ENCODE data around the gene KCNH4. TPM values are rescaled to one million over a fixed set of nuclear protein-coding genes. Genes with fewer than 3 reads are reported as not detected.

Gene KCNH4
- total and polyA plus RNA-seq, 2 of the 13 experiments (the other 11 are each of a cell fraction or from before 2014, with no cell fraction given) = 0.01 to 0.09 TPM

GRCh38 chr17:42166196-42166763 is 14.7 kb downstream of the KCNH4 start:
- Histone ChIP-seq H3K4me2 (ENCODE audit: low read depth, low read length) (no peak overlapping the region), H3K27me3 (ENCODE audit: control insufficient read depth in 1 of 2, insufficient read depth in 2 of 2, low read length in 2 of 2) (peaks cover 2 to 26% of the 10 kb centered on the region in 2 experiments; a peak in 4 of 5 replicates), H3K4me3 (replicated peaks in 1 of 3; ENCODE audit: insufficient read depth in 1 of 3, low read depth in 2 of 3, low read length in 3 of 3) (no peak overlapping the region), H2AFZ (ENCODE audit: low read length) (no peak overlapping the region), H3K36me3 (replicated peaks in 1 of 2; ENCODE audit: control insufficient read depth in 1 of 2, insufficient read depth in 2 of 2, low read length in 2 of 2) (no peaks in the 10 kb centered on the region), H3K27ac (ENCODE audit: extremely low read length, insufficient read depth, low read length) (no peak overlapping the region), H3K4me1 (ENCODE audit: insufficient read depth, low read length) (peaks cover 34% of the 10 kb centered on the region), H3K9me3 (ENCODE audit: low read length) (no peaks in the 10 kb centered on the region), H3K9ac (ENCODE audit: insufficient read depth, low read depth, low read length) (no peak overlapping the region), H3K79me2 (ENCODE audit: insufficient read depth, low read length) (no peaks in the 10 kb centered on the region), H4K20me1 (ENCODE audit: insufficient read depth, low read length) (no peaks in the 10 kb centered on the region)
- intact Hi-C loops (cut with micrococcal nuclease; ENCODE audit: unreplicated experiment) = no loop called here
- 75% methylated on average over 11 of the region's 19 CpGs for WGBS (ENCODE audit: low lambda C conversion rate)
- DNase-seq (ENCODE audit: low spot score) (no peak), ATAC-seq (no peak), FAIRE-seq (no peak)
- no TSS peak for BruUV-seq (replicated peaks)
- TF ChIP-seq ZNF672 (CRISPR knock-in tag; IDR thresholded peaks at IDR 0.05) (peak; percentile 93), ETV5 (CRISPR knock-in tag; IDR thresholded peaks at IDR 0.05; ENCODE audit: borderline replicate concordance) (no peak), ZFP36 (IDR thresholded peaks at IDR 0.05; ENCODE audit: borderline replicate concordance, low read depth, low read length, partially characterized antibody) (no peak)
- ChIA-PET POLR2A (no interaction called here), CTCF (ENCODE audit: low intra/inter-chr PET ratio, low total read pairs) (no interaction called here)
- in situ Hi-C loops (cut with HindIII; ENCODE audit: extremely low pct_ligation_motif_present, low pct_unique_long_range_greater_than_20kb) = no loop called here

- no peak overlapping the region for H2AFZ ChIP-seq (ENCODE audit: low read length)
- no TSS peak for BruUV-seq (replicated peaks)
- H3K9me3 ChIP-seq (ENCODE audit: low read length) = no peaks in the 10 kb centered on the region
- no peak overlapping the region for H3K27ac ChIP-seq (ENCODE audit: extremely low read length, insufficient read depth, low read length)
- FAIRE-seq (no peak), DNase-seq (ENCODE audit: low spot score) (no peak), ATAC-seq (no peak)
- in situ Hi-C loops (cut with HindIII; ENCODE audit: extremely low pct_ligation_motif_present, low pct_unique_long_range_greater_than_20kb) (no loop called here), intact Hi-C loops (cut with micrococcal nuclease; ENCODE audit: unreplicated experiment) (no loop called here)
- 54% methylated on average over 6 of the region's 6 CpGs for WGBS (ENCODE audit: low lambda C conversion rate)
- CTCF ChIA-PET (ENCODE audit: low intra/inter-chr PET ratio, low total read pairs) = no interaction called here
- no peak overlapping the region for H3K9ac ChIP-seq (ENCODE audit: insufficient read depth, low read depth, low read length)
- H3K79me2 ChIP-seq (ENCODE audit: insufficient read depth, low read length) = no peaks in the 10 kb centered on the region
- H3K4me3 ChIP-seq (replicated peaks in 1 of 3; ENCODE audit: insufficient read depth in 1 of 3, low read depth in 2 of 3, low read length in 3 of 3) = no peak overlapping the region
- no peak overlapping the region for H3K4me2 ChIP-seq (ENCODE audit: low read depth, low read length)
- POLR2A ChIA-PET = no interaction called here
- no peaks in the 10 kb centered on the region for H3K36me3 ChIP-seq (replicated peaks in 1 of 2; ENCODE audit: control insufficient read depth in 1 of 2, insufficient read depth in 2 of 2, low read length in 2 of 2)
- H4K20me1 ChIP-seq (ENCODE audit: insufficient read depth, low read length) = no peaks in the 10 kb centered on the region
- peaks cover 39% of the 10 kb centered on the region for H3K4me1 ChIP-seq (ENCODE audit: insufficient read depth, low read length)
- peaks cover 2 to 21% of the 10 kb centered on the region in 2 experiments; a peak in 4 of 5 replicates for H3K27me3 ChIP-seq (ENCODE audit: control insufficient read depth in 1 of 2, insufficient read depth in 2 of 2, low read length in 2 of 2)
- TF ChIP-seq ZNF777 (CRISPR knock-in tag; IDR thresholded peaks at IDR 0.05) (no peak), ZNF652 (CRISPR knock-in tag; IDR thresholded peaks at IDR 0.05; ENCODE audit: borderline replicate concordance, low read depth) (no peak), ZNF280B (CRISPR knock-in tag; IDR thresholded peaks at IDR 0.05; ENCODE audit: borderline replicate concordance) (no peak), ZMYM3 (CRISPR knock-in tag; IDR thresholded peaks at IDR 0.05) (no peak), SKI (IDR thresholded peaks at IDR 0.05; ENCODE audit: partially characterized antibody) (no peak), ELK4 (CRISPR knock-in tag; IDR thresholded peaks at IDR 0.05; ENCODE audit: borderline replicate concordance) (no peak), EHMT2 (IDR thresholded peaks at IDR 0.05; ENCODE audit: borderline replicate concordance, low read depth, low read length) (no peak), RBM22 (optimal IDR thresholded peaks at IDR 0.05; ENCODE audit: low read length) (no peak), DNMT1 (CRISPR knock-in tag; IDR thresholded peaks at IDR 0.05) (no peak), ZSCAN22 (CRISPR knock-in tag; IDR thresholded peaks at IDR 0.05) (no peak), ZNF83 (CRISPR knock-in tag; IDR thresholded peaks at IDR 0.05; ENCODE audit: borderline replicate concordance) (no peak), KMT2B (CRISPR knock-in tag; IDR thresholded peaks at IDR 0.05) (no peak)
- TF ChIP-seq, protein P1, sequence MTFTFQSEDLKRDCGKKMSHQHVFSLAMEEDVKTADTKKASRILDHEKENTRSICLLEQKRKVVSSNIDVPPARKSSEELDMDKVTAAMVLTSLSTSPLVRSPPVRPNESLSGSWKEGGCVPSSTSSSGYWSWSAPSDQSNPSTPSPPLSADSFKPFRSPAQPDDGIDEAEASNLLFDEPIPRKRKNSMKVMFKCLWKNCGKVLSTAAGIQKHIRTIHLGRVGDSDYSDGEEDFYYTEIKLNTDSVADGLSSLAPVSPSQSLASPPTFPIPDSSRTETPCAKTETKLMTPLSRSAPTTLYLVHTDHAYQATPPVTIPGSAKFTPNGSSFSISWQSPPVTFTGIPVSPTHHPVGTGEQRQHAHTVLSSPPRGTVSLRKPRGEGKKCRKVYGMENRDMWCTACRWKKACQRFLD (CRISPR knock-in tag; IDR thresholded peaks at IDR 0.05; ENCODE audit: borderline replicate concordance) = no peak
Measured at GRCh38 chr17:42165751-42166150, 15.2 kb downstream of the KCNH4 start.

All from HepG2 (cell line).